ENCODE results near the gene AKR7A2.

The AKR7A2 gene

DNA sequence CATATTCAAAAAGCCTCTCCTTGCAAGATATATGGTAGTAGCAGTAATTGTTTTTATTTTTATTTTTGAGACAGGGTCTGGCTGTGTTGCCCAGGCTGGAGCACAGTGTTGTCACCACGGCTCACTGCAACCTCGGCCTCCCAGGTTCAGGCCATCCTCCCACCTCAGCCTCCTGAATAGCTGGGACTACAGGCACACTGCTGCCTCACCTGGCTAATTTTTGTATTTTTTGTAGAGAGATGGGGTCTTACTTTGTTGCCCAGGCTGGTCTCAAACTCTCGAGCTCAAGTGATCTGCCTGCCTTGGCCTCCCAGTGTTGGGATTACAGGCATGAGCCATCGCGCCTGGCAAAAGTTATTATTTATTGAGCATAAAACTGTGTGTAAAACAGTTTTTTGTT lies 38.6 kb upstream of the AKR7A2 start:
- Histone ChIP-seq H3K36me3 (ENCODE audit: control insufficient read depth, low read length) (peaks cover 10% of the 10 kb centered on the region; the same call in 1 of the 2 replicates), H4K20me1 (ENCODE audit: control insufficient read depth, insufficient read depth, low read depth, low read length) (no peaks in the 10 kb centered on the region), H3K27me3 (ENCODE audit: control insufficient read depth, low read length) (no peaks in the 10 kb centered on the region), H3K9me3 (ENCODE audit: control insufficient read depth, insufficient read depth, low read length) (no peaks in the 10 kb centered on the region), H3K4me2 (ENCODE audit: low read length) (no peak overlapping the region), H3K79me2 (ENCODE audit: control insufficient read depth, low read length) (no peaks in the 10 kb centered on the region), H3F3A (ENCODE audit: control insufficient read depth, insufficient read depth) (no peaks in the 10 kb centered on the region), H3K4me3 (ENCODE audit: low read length) (no peak overlapping the region), H3K27ac (ENCODE audit: low read depth, low read length) (no peak overlapping the region), H3K9me2 (replicated peaks; ENCODE audit: control insufficient read depth, low read length) (no peaks in the 10 kb centered on the region), H3K4me1 (ENCODE audit: control insufficient read depth, low read length) (no peaks in the 10 kb centered on the region)
- TF ChIP-seq EZH2phosphoT487 (IDR thresholded peaks at IDR 0.05; ENCODE audit: borderline replicate concordance, low read length) (no peak), CTCF (IDR thresholded peaks at IDR 0.05; ENCODE audit: low read depth, low read length, poor library complexity, severe bottlenecking) (no peak)

DNA sequence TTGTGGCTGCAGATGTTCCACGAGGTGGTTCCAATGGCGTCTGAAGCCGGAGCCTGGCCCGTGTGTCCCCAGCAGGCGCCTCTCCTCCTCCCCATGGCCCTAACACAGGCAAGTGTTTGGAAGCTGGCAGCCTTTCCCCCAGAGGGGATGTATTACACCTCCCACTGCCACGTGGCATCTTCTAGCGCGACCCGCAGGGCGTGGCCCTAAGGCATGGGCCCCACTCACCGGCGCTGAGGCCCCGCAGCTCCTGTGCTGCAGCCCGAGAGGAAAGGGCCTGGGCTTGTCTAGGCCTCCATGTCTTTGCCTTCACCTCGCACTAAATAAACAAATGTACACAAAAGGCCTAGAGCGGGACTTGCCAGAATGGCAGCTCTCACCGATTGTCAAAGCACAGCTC lies 38.1 kb upstream of the AKR7A2 start:
- H4K20me1 ChIP-seq (ENCODE audit: control insufficient read depth, insufficient read depth, low read depth, low read length) = no peaks in the 10 kb centered on the region
- H3K4me1 ChIP-seq (ENCODE audit: control insufficient read depth, low read length) = no peaks in the 10 kb centered on the region
- peaks cover 10% of the 10 kb centered on the region; the same call in 1 of the 2 replicates for H3K36me3 ChIP-seq (ENCODE audit: control insufficient read depth, low read length)
- H3F3A ChIP-seq (ENCODE audit: control insufficient read depth, insufficient read depth) = no peaks in the 10 kb centered on the region
- no peak overlapping the region for H3K4me3 ChIP-seq (ENCODE audit: low read length)
- H3K27me3 ChIP-seq (ENCODE audit: control insufficient read depth, low read length) = no peaks in the 10 kb centered on the region
- H3K9me3 ChIP-seq (ENCODE audit: control insufficient read depth, insufficient read depth, low read length) = no peaks in the 10 kb centered on the region
- no peak overlapping the region for H3K4me2 ChIP-seq (ENCODE audit: low read length)
- H3K27ac ChIP-seq (ENCODE audit: low read depth, low read length) = no peak overlapping the region
- TF ChIP-seq EZH2phosphoT487 (IDR thresholded peaks at IDR 0.05; ENCODE audit: borderline replicate concordance, low read length) (no peak), CTCF (IDR thresholded peaks at IDR 0.05; ENCODE audit: low read depth, low read length, poor library complexity, severe bottlenecking) (no peak)
- no peaks in the 10 kb centered on the region for H3K79me2 ChIP-seq (ENCODE audit: control insufficient read depth, low read length)
- no peaks in the 10 kb centered on the region for H3K9me2 ChIP-seq (replicated peaks; ENCODE audit: control insufficient read depth, low read length)

DNA sequence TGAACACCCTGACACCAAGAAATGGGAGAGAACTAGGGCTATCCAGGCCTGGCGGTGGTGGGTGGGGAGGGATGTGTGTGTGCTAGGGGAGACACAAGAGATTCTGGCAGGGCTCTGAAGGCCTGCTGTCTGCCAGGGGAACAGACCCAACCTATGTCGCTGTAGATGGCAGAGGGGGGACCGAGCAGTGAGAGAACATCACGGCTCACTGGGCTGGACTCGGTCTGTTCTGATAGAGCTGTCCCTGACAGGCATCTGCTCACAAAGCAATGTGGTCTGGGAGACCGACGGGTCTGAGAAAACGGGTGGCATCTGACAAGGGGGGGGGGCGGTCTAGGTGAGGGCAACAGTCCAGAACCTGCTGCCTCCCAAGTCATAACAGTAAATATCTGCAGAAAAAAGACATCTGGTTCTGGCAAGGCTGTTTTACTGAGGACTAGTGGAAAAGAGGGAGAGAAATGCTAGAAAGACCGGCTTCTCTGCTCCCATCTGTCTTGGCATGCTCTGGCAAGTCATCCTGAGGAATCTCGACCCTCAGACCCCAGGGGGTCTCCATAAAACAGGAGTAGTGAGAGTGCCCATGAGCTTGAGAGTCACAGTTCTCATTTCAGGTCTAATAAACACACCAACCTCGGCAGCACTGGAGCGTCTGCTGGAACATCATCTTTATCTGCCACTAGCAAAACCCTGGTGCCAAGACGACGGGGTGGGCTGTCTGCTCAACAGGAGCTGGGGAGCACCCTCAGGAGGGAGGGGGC lies 36.7 kb upstream of the AKR7A2 start:
- Histone ChIP-seq H3K79me2 (ENCODE audit: control insufficient read depth, low read length) (no peaks in the 10 kb centered on the region), H3K4me2 (ENCODE audit: low read length) (no peak overlapping the region), H3K36me3 (ENCODE audit: control insufficient read depth, low read length) (peaks cover 15% of the 10 kb centered on the region; the same call in 1 of the 2 replicates), H3K27me3 (ENCODE audit: control insufficient read depth, low read length) (no peaks in the 10 kb centered on the region), H3F3A (ENCODE audit: control insufficient read depth, insufficient read depth) (no peaks in the 10 kb centered on the region), H3K9me3 (ENCODE audit: control insufficient read depth, insufficient read depth, low read length) (no peaks in the 10 kb centered on the region), H3K4me3 (ENCODE audit: low read length) (no peak overlapping the region), H3K9me2 (replicated peaks; ENCODE audit: control insufficient read depth, low read length) (no peaks in the 10 kb centered on the region), H3K4me1 (ENCODE audit: control insufficient read depth, low read length) (no peaks in the 10 kb centered on the region), H4K20me1 (ENCODE audit: control insufficient read depth, insufficient read depth, low read depth, low read length) (no peaks in the 10 kb centered on the region), H3K27ac (ENCODE audit: low read depth, low read length) (no peak overlapping the region)
- no peak for TF ChIP-seq EZH2phosphoT487 (IDR thresholded peaks at IDR 0.05; ENCODE audit: borderline replicate concordance, low read length)
- no peak for TF ChIP-seq CTCF (IDR thresholded peaks at IDR 0.05; ENCODE audit: low read depth, low read length, poor library complexity, severe bottlenecking)

Measured in DOHH2 (cell line).